ENCODE results near the gene YWHAQ. TPM values are rescaled to one million over a fixed set of nuclear protein-coding genes. Genes with fewer than 3 reads are reported as not detected.

Gene YWHAQ
- total and polyA plus RNA-seq, 2 donors (not counting 1 experiment from before 2014, with no cell fraction given), result 68.7 to 126 TPM

DNA sequence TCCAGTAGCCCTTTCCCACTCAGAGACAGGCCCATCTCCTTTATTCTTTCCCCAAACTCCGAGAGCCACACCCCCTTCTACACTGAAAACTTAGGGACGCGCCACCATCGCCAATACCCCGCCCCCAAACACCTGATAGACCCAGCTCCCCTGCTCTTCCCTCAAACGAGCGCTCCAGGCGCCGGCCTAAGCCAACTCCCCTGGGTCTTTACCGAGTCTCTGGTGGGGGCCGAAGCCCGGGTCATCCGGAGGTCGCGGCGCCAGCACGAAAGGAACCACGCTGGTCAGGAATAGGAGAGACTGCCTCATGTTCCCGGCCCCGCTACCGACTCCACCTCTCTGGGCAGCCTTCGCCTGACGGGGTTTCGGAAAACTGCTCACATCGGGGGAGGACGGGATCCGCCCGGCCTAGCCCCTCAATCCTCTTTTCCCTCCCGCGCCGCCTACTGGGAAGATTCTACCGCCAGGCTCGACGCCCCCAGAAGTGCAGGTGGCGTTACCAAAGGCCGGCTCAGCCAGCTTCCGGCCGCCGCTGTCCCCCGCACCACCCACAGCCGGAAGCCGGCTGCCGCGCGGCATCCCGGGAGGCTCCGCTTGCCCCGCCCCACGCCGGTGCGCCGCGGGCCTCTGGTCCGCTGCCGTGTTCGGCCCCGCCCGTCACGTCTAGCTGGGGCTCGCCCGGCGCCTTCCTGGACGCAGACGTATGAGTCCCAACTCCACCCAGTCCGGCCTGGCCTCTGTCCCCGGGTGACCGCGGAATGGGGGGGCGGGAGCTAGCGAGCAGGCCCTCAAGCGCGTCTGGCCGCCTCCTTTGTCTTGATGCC, 75.3 kb downstream of the YWHAQ start, which contains the start of gene ADAM17:
Gene ADAM17, minus strand, starts transcription at position 534 of the 824 bp plus-strand sequence. Its CDS starts 225 bp downstream, at position 309.
- CTCF ChIA-PET, result interaction anchor here (0.7 to 2.3 kb wide), 10 partner anchors 9 to 82 kb away, joined by 3 to 11 read pairs (median 6); partner anchors contain the start of gene YWHAQ
- H3K9me3 ChIP-seq (ENCODE audit: control extremely low read depth in 1 of 3, control insufficient read depth in 2 of 3, insufficient read depth in 1 of 3, low read length in 2 of 3), result no peaks in the 10 kb centered on the region
- no peaks in the 10 kb centered on the region for H3K36me3 ChIP-seq (replicated peaks in 1 of 2; ENCODE audit: control extremely low read depth in 1 of 2, control insufficient read depth in 1 of 2, extremely low read depth in 1 of 2, insufficient read depth in 2 of 2, low read length in 1 of 2)
- under 1% methylated on average over 71 of the region's 73 CpGs for WGBS (ENCODE audit: insufficient coverage)
- TF ChIP-seq EZH2 (IDR thresholded peaks at IDR 0.05; ENCODE audit: borderline replicate concordance, insufficient read depth, low read depth, low read length, poor library complexity, severe bottlenecking), result no peak
- TF ChIP-seq, protein P1, sequence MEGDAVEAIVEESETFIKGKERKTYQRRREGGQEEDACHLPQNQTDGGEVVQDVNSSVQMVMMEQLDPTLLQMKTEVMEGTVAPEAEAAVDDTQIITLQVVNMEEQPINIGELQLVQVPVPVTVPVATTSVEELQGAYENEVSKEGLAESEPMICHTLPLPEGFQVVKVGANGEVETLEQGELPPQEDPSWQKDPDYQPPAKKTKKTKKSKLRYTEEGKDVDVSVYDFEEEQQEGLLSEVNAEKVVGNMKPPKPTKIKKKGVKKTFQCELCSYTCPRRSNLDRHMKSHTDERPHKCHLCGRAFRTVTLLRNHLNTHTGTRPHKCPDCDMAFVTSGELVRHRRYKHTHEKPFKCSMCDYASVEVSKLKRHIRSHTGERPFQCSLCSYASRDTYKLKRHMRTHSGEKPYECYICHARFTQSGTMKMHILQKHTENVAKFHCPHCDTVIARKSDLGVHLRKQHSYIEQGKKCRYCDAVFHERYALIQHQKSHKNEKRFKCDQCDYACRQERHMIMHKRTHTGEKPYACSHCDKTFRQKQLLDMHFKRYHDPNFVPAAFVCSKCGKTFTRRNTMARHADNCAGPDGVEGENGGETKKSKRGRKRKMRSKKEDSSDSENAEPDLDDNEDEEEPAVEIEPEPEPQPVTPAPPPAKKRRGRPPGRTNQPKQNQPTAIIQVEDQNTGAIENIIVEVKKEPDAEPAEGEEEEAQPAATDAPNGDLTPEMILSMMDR (IDR thresholded peaks at IDR 0.05), result peak; percentile 33
- H3K27ac ChIP-seq (ENCODE audit: low read length in 2 of 2), result peak within 1 kb of the TSS; percentile 92 to 93
- Mint-ChIP-seq H3K27ac (peak within 1 kb of the TSS; percentile 99), H3K9me3 (ENCODE audit: insufficient read depth) (no peaks in the 10 kb centered on the region), H3K27me3 (no peaks in the 10 kb centered on the region), H3K4me1 (peaks cover 47% of the 10 kb centered on the region), H3K4me3 (peak within 1 kb of the TSS; percentile 98)
- POLR2A ChIA-PET, result interaction anchor here (0.6 to 2.5 kb wide), 12 partner anchors 8 to 288 kb away, joined by 3 to 25 read pairs (median 6); partner anchors contain the start of genes CPSF3, ITGB1BP1, TAF1B and YWHAQ
- H4K20me1 ChIP-seq (ENCODE audit: control insufficient read depth, insufficient read depth, low read length, poor library complexity, severe bottlenecking), result no peaks in the 10 kb centered on the region
- H3K4me2 ChIP-seq (replicated peaks; ENCODE audit: low read depth, low read length, poor library complexity, severe bottlenecking), result peak within 1 kb of the TSS; percentile 87
- H2AFZ ChIP-seq (ENCODE audit: insufficient read depth, low read depth, low read length, poor library complexity, severe bottlenecking), result peak within 1 kb of the TSS; percentile 88
- no peaks in the 10 kb centered on the region for H3K27me3 ChIP-seq (replicated peaks in 1 of 4; ENCODE audit: control extremely low read depth in 1 of 4, control insufficient read depth in 3 of 4, insufficient read depth in 4 of 4, low read length in 3 of 4)
- H3K79me2 ChIP-seq (ENCODE audit: control insufficient read depth, insufficient read depth, low read length), result peaks cover 59% of the 10 kb centered on the region
- peak within 1 kb of the TSS; percentile 91 for H3K9ac ChIP-seq (ENCODE audit: low read length)
- peak; percentile 91 for ATAC-seq (ENCODE audit: low read depth)
- DNase-seq, result peak; percentile 94
- peak within 1 kb of the TSS; percentile 74 to 99 (median 98) for H3K4me3 ChIP-seq (ENCODE audit: control extremely low read depth in 1 of 5, extremely low read depth in 1 of 5, insufficient read depth in 1 of 5, low read depth in 2 of 5, low read length in 4 of 5)
- H3K4me1 ChIP-seq (ENCODE audit: control insufficient read depth in 2 of 2, insufficient read depth in 2 of 2, low read length in 2 of 2), result peaks cover 41 to 44% of the 10 kb centered on the region in 2 donors
- intact Hi-C loops (cut with micrococcal nuclease), result loop anchor here (1.0 to 10.0 kb wide), 9 partner anchors 8 to 1189 kb away; partner anchors contain the start of genes CPSF3, IAH1, ITGB1BP1 and KLF11

All from B cell (primary cell).